ENCODE data around the gene ARHGAP26. TPM values are rescaled to one million over a fixed set of nuclear protein-coding genes. Genes with fewer than 3 reads are reported as not detected.

The ARHGAP26 gene
- total RNA-seq, 4 donors from 2014 or later = 22.3 to 40.7 (median 28.2) TPM

- Histone ChIP-seq H3K27ac (replicated peaks in 1 of 4) (peak overlapping the region; percentile 45 to 63 (median 54)), H3K4me3 (no peak overlapping the region), H3K9me3 (no peaks in the 10 kb centered on the region), H3K27me3 (no peaks in the 10 kb centered on the region), H3K4me1 (peaks cover 59 to 81% (median 75%) of the 10 kb centered on the region in 4 donors), H3K36me3 (peaks cover 0 to 6% (median 2%) of the 10 kb centered on the region in 4 donors)
- 63% methylated on average over 7 of the region's 7 CpGs for WGBS
- DNase-seq (ENCODE audit: extremely low spot score) = no peak
- TF ChIP-seq EP300 (IDR thresholded peaks at IDR 0.05) (no peak), POLR2AphosphoS5 (IDR thresholded peaks at IDR 0.05) (peak in 1 of 2 donors; percentile 38)
- intact Hi-C loops (cut with DNase I) = loop anchor here (5.0 kb wide), 1 partner anchor 36 kb away; no protein-coding TSS in a partner anchor
Measured at GRCh38 chr5:143063175-143063970, 293.2 kb downstream of the ARHGAP26 start.

- DNase-seq (ENCODE audit: extremely low spot score) = no peak
- H3K36me3 ChIP-seq = peaks cover 0 to 11% (median 9%) of the 10 kb centered on the region in 4 donors
- H3K9me3 ChIP-seq = no peaks in the 10 kb centered on the region
- WGBS = 22% methylated on average over 5 of the region's 5 CpGs
- H3K4me3 ChIP-seq = no peak overlapping the region
- peaks cover 59 to 76% (median 73%) of the 10 kb centered on the region in 4 donors for H3K4me1 ChIP-seq
- intact Hi-C loops (cut with DNase I) = loop anchor here (5.0 kb wide), 1 partner anchor 37 kb away; no protein-coding TSS in a partner anchor
- no peak for TF ChIP-seq CTCF (IDR thresholded peaks at IDR 0.05)
- no peak for TF ChIP-seq POLR2A (IDR thresholded peaks at IDR 0.05; ENCODE audit: low read depth)
- TF ChIP-seq POLR2AphosphoS5 (IDR thresholded peaks at IDR 0.05) = no peak
- TF ChIP-seq EP300 (IDR thresholded peaks at IDR 0.05) = no peak
- H3K27me3 ChIP-seq = no peaks in the 10 kb centered on the region
- H3K27ac ChIP-seq (replicated peaks in 1 of 4) = peak overlapping the region; percentile 45 to 63 (median 54)
Measured at GRCh38 chr5:143064218-143064641, 294.1 kb downstream of the ARHGAP26 start.

GRCh38 chr5:143064676-143065075, 294.5 kb downstream of the ARHGAP26 start:
- no peak for DNase-seq (ENCODE audit: extremely low spot score)
- Histone ChIP-seq H3K4me3 (no peak overlapping the region), H3K9me3 (no peaks in the 10 kb centered on the region), H3K4me1 (peaks cover 58 to 72% (median 68%) of the 10 kb centered on the region in 4 donors), H3K36me3 (peaks cover 0 to 16% (median 9%) of the 10 kb centered on the region in 4 donors), H3K27ac (replicated peaks in 1 of 4) (peak overlapping the region; percentile 45 to 63 (median 54)), H3K27me3 (no peaks in the 10 kb centered on the region)
- intact Hi-C loops (cut with DNase I) = loop anchor here (5.0 kb wide), 1 partner anchor 37 kb away; no protein-coding TSS in a partner anchor
- no peak for TF ChIP-seq CTCF (IDR thresholded peaks at IDR 0.05)
- TF ChIP-seq POLR2A (IDR thresholded peaks at IDR 0.05; ENCODE audit: low read depth) = no peak
- no peak for TF ChIP-seq POLR2AphosphoS5 (IDR thresholded peaks at IDR 0.05)
- TF ChIP-seq EP300 (IDR thresholded peaks at IDR 0.05) = no peak
- 43% methylated on average over 2 of the region's 2 CpGs for WGBS

- no peak for DNase-seq (ENCODE audit: extremely low spot score)
- H3K36me3 ChIP-seq = peaks cover 0 to 22% (median 11%) of the 10 kb centered on the region in 4 donors
- H3K27me3 ChIP-seq = no peaks in the 10 kb centered on the region
- intact Hi-C loops (cut with DNase I) = no loop called here
- 69% methylated on average over 10 of the region's 10 CpGs for whole genome bisulfite sequencing
- no peaks in the 10 kb centered on the region for H3K9me3 ChIP-seq
- peak overlapping the region; percentile 45 to 63 (median 54) for H3K27ac ChIP-seq (replicated peaks in 1 of 4)
- no peak overlapping the region for H3K4me3 ChIP-seq
- TF ChIP-seq POLR2AphosphoS5 (IDR thresholded peaks at IDR 0.05) (no peak), CTCF (IDR thresholded peaks at IDR 0.05) (no peak), POLR2A (IDR thresholded peaks at IDR 0.05; ENCODE audit: low read depth) (no peak), EP300 (IDR thresholded peaks at IDR 0.05) (no peak)
- peaks cover 51 to 65% (median 61%) of the 10 kb centered on the region in 4 donors for H3K4me1 ChIP-seq
Measured at GRCh38 chr5:143065185-143065965, 295.2 kb downstream of the ARHGAP26 start.
